ENCODE results near the gene RRP7A.
"Not testable (repeated sequence)": the region's sequence is repeated elsewhere in the genome, so short reads cannot be mapped to it uniquely, and the experiment has no call there.

Gene RRP7A

GRCh38 chr22:42535082-42535731 lies 15.6 kb upstream of the RRP7A start:
- DNase-seq, result not testable (repeated sequence)

GRCh38 chr22:42533638-42533977 lies 14.0 kb upstream of the RRP7A start:
- DNase-seq, result no peak

- DNase-seq, result not testable (repeated sequence)
These were observed 11.9 kb upstream of the RRP7A start for GRCh38 chr22:42531401-42532084.

GRCh38 chr22:42529435-42529834 lies 9.8 kb upstream of the RRP7A start:
- DNase-seq, result not testable (repeated sequence)

GRCh38 chr22:42528591-42529307 lies 9.2 kb upstream of the RRP7A start:
- DNase-seq, result no peak

- no peak for DNase-seq
These were observed 3.0 kb upstream of the RRP7A start for GRCh38 chr22:42522546-42522945.

- no peak for DNase-seq
These were observed 1.6 kb upstream of the RRP7A start for GRCh38 chr22:42521228-42521546.

- DNase-seq, result not testable (repeated sequence)
These were observed 715 bp downstream of the RRP7A start for GRCh38 chr22:42518638-42519524.

GRCh38 chr22:42517103-42517502 lies 2.5 kb downstream of the RRP7A start:
- DNase-seq, result not testable (repeated sequence)

- DNase-seq, result no peak
These were observed 3.7 kb downstream of the RRP7A start for GRCh38 chr22:42515896-42516295.

- not testable (repeated sequence) for DNase-seq
These were observed 4.3 kb downstream of the RRP7A start for GRCh38 chr22:42515304-42515703.

- DNase-seq, result not testable (repeated sequence)
These were observed 5.3 kb downstream of the RRP7A start for GRCh38 chr22:42514331-42514730.

- DNase-seq, result not testable (repeated sequence)
These were observed 7.2 kb downstream of the RRP7A start for GRCh38 chr22:42512273-42512990.

- no peak for DNase-seq
These were observed 8.2 kb downstream of the RRP7A start for GRCh38 chr22:42511401-42511891.

- no peak for DNase-seq
These were observed 10.0 kb downstream of the RRP7A start for GRCh38 chr22:42509548-42509947.

- DNase-seq, result not testable (repeated sequence)
These were observed 10.6 kb downstream of the RRP7A start for GRCh38 chr22:42508975-42509364.

- DNase-seq, result not testable (repeated sequence)
These were observed 11.1 kb downstream of the RRP7A start for GRCh38 chr22:42508327-42508974.

GRCh38 chr22:42500836-42501179 lies 18.8 kb downstream of the RRP7A start:
- DNase-seq, result no peak

- no peak for DNase-seq
These were observed 19.3 kb downstream of the RRP7A start for GRCh38 chr22:42500161-42500835.

GRCh38 chr22:42499773-42500160 lies 19.8 kb downstream of the RRP7A start:
- DNase-seq, result not testable (repeated sequence)

- not testable (repeated sequence) for DNase-seq
These were observed 24.0 kb downstream of the RRP7A start for GRCh38 chr22:42495533-42496141.
